ENCODE data around the gene E2F1. TPM values are rescaled to one million over a fixed set of nuclear protein-coding genes. Genes with fewer than 3 reads are reported as not detected.

The E2F1 gene
- total and polyA plus RNA-seq, 2 of the 4 experiments (the other 2 are of a cell fraction): 10.9 to 14.0 TPM

GRCh38 chr20:33629979-33630378 is 56.2 kb downstream of the E2F1 start:
- H3K4ac ChIP-seq (ENCODE audit: low read depth, low read length): no peak overlapping the region
- TF ChIP-seq MAFK (IDR thresholded peaks at IDR 0.05; ENCODE audit: low read depth, low read length): no peak
- no peak for TF ChIP-seq CEBPB (IDR thresholded peaks at IDR 0.05; ENCODE audit: low read depth, low read length)
- TF ChIP-seq, protein P1, sequence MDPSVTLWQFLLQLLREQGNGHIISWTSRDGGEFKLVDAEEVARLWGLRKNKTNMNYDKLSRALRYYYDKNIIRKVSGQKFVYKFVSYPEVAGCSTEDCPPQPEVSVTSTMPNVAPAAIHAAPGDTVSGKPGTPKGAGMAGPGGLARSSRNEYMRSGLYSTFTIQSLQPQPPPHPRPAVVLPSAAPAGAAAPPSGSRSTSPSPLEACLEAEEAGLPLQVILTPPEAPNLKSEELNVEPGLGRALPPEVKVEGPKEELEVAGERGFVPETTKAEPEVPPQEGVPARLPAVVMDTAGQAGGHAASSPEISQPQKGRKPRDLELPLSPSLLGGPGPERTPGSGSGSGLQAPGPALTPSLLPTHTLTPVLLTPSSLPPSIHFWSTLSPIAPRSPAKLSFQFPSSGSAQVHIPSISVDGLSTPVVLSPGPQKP (IDR thresholded peaks at IDR 0.05; ENCODE audit: borderline replicate concordance, low read depth, low read length): no peak
- TF ChIP-seq BHLHE40 (IDR thresholded peaks at IDR 0.05; ENCODE audit: low read depth, low read length): no peak
- no TSS peak for BruUV-seq (replicated peaks)
- H2AK5ac ChIP-seq (ENCODE audit: low read depth, low read length): no peak overlapping the region
- no peak overlapping the region for H4K5ac ChIP-seq (ENCODE audit: low read depth, low read length)
- DNase-seq (no peak), ATAC-seq (ENCODE audit: low read depth) (no peak)
- no CpG with 5 or more reads among the region's 5 CpGs for WGBS, 2 experiments (ENCODE audit: extremely low coverage in 2 of 2, insufficient read length in 1 of 2)
- no peaks in the 10 kb centered on the region for H3K9me3 ChIP-seq (ENCODE audit: control insufficient read depth, insufficient read depth, low read length)
- no peak overlapping the region for H4K8ac ChIP-seq (ENCODE audit: low read depth in 2 of 2, low read length in 2 of 2)
- H4K91ac ChIP-seq (ENCODE audit: insufficient read depth, low read depth, low read length): no peak overlapping the region
- ChIA-PET POLR2A (ENCODE audit: unreplicated experiment) (no interaction called here), CTCF (no interaction called here)
- no peak overlapping the region for H2BK20ac ChIP-seq (ENCODE audit: low read depth, low read length)
- H3K36me3 ChIP-seq (ENCODE audit: control insufficient read depth, insufficient read depth, low read length): peaks cover 51% of the 10 kb centered on the region
- no peak overlapping the region for H3K4me3 ChIP-seq (ENCODE audit: insufficient read depth, low read depth, low read length)
- no peak overlapping the region for H3K27ac ChIP-seq (ENCODE audit: insufficient read depth, low read length)
- H2AFZ ChIP-seq (replicated peaks; ENCODE audit: low read length, poor library complexity): no peak overlapping the region
- no peak overlapping the region for H2BK120ac ChIP-seq (ENCODE audit: low read depth, low read length)
- H2AK9ac ChIP-seq (replicated peaks; ENCODE audit: low read depth, low read length, poor library complexity): no peak overlapping the region
- H3K4me1 ChIP-seq (ENCODE audit: control insufficient read depth, insufficient read depth, low read length): no peaks in the 10 kb centered on the region
- H3K23ac ChIP-seq (ENCODE audit: low read depth, low read length): no peak overlapping the region
- H3K18ac ChIP-seq (ENCODE audit: low read depth, low read length): no peak overlapping the region
- no peak overlapping the region for H3K14ac ChIP-seq (replicated peaks; ENCODE audit: low read depth, low read length)
- no peaks in the 10 kb centered on the region; a peak in 1 of 4 replicates for H3K79me1 ChIP-seq (ENCODE audit: low read depth in 1 of 2, low read length in 2 of 2)
- dilution Hi-C loops (cut with HindIII; ENCODE audit: low sequenced_read_pairs, unreplicated experiment): no loop called here
- H3K9me1 ChIP-seq (ENCODE audit: insufficient read depth, low read length): peaks cover 12% of the 10 kb centered on the region; the same call in 1 of the 2 replicates
- no peak overlapping the region for H3K9ac ChIP-seq (ENCODE audit: low read depth, low read length)
- H3K4me2 ChIP-seq (ENCODE audit: low read depth, low read length): no peak overlapping the region
- H4K20me1 ChIP-seq (ENCODE audit: insufficient read depth, low read length): no peaks in the 10 kb centered on the region
- in situ Hi-C loops (cut with MboI; ENCODE audit: low sequenced_read_pairs): no loop called here
- no peak overlapping the region for H2BK5ac ChIP-seq (ENCODE audit: low read depth, low read length, poor library complexity, severe bottlenecking)
- no peaks in the 10 kb centered on the region for H3K27me3 ChIP-seq (ENCODE audit: control insufficient read depth, insufficient read depth, low read length)
- intact Hi-C loops (cut with micrococcal nuclease): no loop called here
- no peak overlapping the region for H3K56ac ChIP-seq (ENCODE audit: extremely low read depth, insufficient read depth, low read length)
- no peak overlapping the region for H2BK15ac ChIP-seq (ENCODE audit: low read depth, low read length)
